Hepatocyte (in vitro differentiated cells): ENCODE results near the gene IMMP2L.

Source experiments
- EZH2 ChIP-seq: fragments of 200-600 bp; sonication (generic); IDR thresholded peaks from 2 replicates; pipeline ENCODE4 v1.6.1; 2016; ENCODE audit warnings: antibody characterized with exemption, mild to moderate bottlenecking, borderline replicate concordance
- EZH2phosphoT487 ChIP-seq: fragments of 200-600 bp; sonication (generic); IDR thresholded peaks from one replicate; pipeline ENCODE4 v1.6.1; 2018; ENCODE audit warnings: antibody characterized with exemption, mild to moderate bottlenecking, low read depth, moderate library complexity; ENCODE audit not compliant: unreplicated experiment, severe bottlenecking
- TF ChIP-seq, protein P1 (sequence below): fragments of 200-600 bp; sonication (generic); IDR thresholded peaks from 2 replicates; pipeline ENCODE4 v1.5.1; 2016; ENCODE audit warnings: antibody characterized with exemption, mild to moderate bottlenecking; ENCODE audit not compliant: poor library complexity

DNA sequence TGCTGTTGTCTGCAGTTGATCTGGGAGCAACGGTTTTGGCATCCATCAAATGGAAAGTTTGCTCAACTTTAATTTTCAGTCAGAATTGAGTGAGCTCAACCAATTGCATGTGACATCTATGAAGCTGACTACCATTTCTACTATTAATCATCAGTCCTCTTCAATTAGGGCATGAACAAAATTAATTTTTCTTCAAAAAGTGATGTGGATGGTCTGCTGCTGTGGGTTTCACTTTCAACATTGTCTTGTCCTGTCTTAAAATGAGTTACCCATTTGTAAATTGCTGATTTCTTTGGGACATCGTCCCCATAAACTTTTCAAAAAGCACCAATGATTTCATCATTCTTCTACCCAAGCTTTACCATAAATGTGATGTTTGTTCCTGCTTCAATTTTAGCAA is 648.0 kb downstream of the IMMP2L start:
- TF ChIP-seq, protein P1, sequence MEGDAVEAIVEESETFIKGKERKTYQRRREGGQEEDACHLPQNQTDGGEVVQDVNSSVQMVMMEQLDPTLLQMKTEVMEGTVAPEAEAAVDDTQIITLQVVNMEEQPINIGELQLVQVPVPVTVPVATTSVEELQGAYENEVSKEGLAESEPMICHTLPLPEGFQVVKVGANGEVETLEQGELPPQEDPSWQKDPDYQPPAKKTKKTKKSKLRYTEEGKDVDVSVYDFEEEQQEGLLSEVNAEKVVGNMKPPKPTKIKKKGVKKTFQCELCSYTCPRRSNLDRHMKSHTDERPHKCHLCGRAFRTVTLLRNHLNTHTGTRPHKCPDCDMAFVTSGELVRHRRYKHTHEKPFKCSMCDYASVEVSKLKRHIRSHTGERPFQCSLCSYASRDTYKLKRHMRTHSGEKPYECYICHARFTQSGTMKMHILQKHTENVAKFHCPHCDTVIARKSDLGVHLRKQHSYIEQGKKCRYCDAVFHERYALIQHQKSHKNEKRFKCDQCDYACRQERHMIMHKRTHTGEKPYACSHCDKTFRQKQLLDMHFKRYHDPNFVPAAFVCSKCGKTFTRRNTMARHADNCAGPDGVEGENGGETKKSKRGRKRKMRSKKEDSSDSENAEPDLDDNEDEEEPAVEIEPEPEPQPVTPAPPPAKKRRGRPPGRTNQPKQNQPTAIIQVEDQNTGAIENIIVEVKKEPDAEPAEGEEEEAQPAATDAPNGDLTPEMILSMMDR: no peak
- TF ChIP-seq EZH2: no peak
- no peak for TF ChIP-seq EZH2phosphoT487
